K562 (cell line): ENCODE data around the gene DNER. TPM values are rescaled to one million over a fixed set of nuclear protein-coding genes. Genes with fewer than 3 reads are reported as not detected.

ENCODE experiments used
- ATAC-seq: fragments of 200-7000 bp; cut with Tn5 transposase; 3 replicates; pipeline ENCODE4 v1.9.1; 2020; ENCODE audit warnings: moderate library complexity
- BruUV-seq: library from RNA; stranded (reverse); fragments of 400-500 nt; replicated peaks from 2 replicates; lab custom pipeline; 2021; lab: Mats Ljungman, UMichigan
- CTCF ChIA-PET: fragments of 300-600 bp; formaldehyde crosslinking; extraction: SDS; loops from one replicate; lab custom pipeline; 2021; ENCODE audit warnings: low intra/inter-chr PET ratio; lab: Yijun Ruan, JAX
- POLR2A ChIA-PET: fragments of 300-600, 350-650 bp; sonication (Branson Sonifier 250); formaldehyde crosslinking; extraction: SDS; loops from one replicate; lab custom pipeline; 2021; ENCODE audit warnings: antibody characterized with exemption, inconsistent platforms; lab: Yijun Ruan, JAX
- DNase-seq, 4 experiments: peaks; one replicate each; pipeline versions ENCODE4 v3.0.0 to v3.0.0-alpha.2; 2011 to 2018; ENCODE audit warnings: low spot score in 3 of 4, mixed read lengths in 3 of 4; ENCODE audit errors: extremely low read depth in 1 of 4
- FAIRE-seq: peaks from 2 replicates; lab custom pipeline; 2011; peaks lifted over from hg19 to GRCh38; lab: Jason Lieb, UNC
- H2AFZ ChIP-seq: 2 replicates; pipeline ENCODE4 v1.6.0; 2011; ENCODE audit warnings: low read depth, low read length, control low read depth, inconsistent platforms
- H3K27ac ChIP-seq: fragments of 200-600 bp; 3 replicates; pipeline ENCODE4 v1.8.0; 2011; ENCODE audit warnings: low read depth, mild to moderate bottlenecking, control low read depth, inconsistent platforms, low read length, moderate library complexity, mixed read lengths; ENCODE audit errors: extremely low read depth
- H3K27me3 ChIP-seq, 2 experiments: fragments of 300-600 bp in 1 of 2; 2 replicates in 1 of 2; 3 replicates in 1 of 2; pipeline versions ENCODE4 v1.6.0 to v1.8.0; 2011; ENCODE audit warnings: inconsistent platforms in 2 of 2, low read length in 2 of 2, mild to moderate bottlenecking in 1 of 2, mixed read lengths in 1 of 2, moderate library complexity in 1 of 2; ENCODE audit not compliant: control insufficient read depth in 2 of 2, insufficient read depth in 2 of 2
- H3K36me3 ChIP-seq: fragments of 300-600 bp; 3 replicates; pipeline ENCODE4 v1.8.0; 2011; ENCODE audit warnings: mild to moderate bottlenecking, low read length, inconsistent platforms; ENCODE audit not compliant: control insufficient read depth, insufficient read depth
- H3K4me1 ChIP-seq, 2 experiments: fragments of 200-600 bp in 1 of 2; replicated peaks in 1 of 2; 2 replicates in 1 of 2; 3 replicates in 1 of 2; pipeline versions ENCODE4 v1.5.1 to v1.8.0; 2011; ENCODE audit warnings: inconsistent platforms in 2 of 2, low read length in 2 of 2, mild to moderate bottlenecking in 1 of 2, mixed read lengths in 1 of 2, moderate library complexity in 1 of 2; ENCODE audit not compliant: control insufficient read depth in 2 of 2, insufficient read depth in 2 of 2
- H3K4me2 ChIP-seq: 2 replicates; pipeline ENCODE4 v1.6.1; 2011; ENCODE audit warnings: low read length, control low read depth, inconsistent platforms, mixed read lengths; ENCODE audit not compliant: insufficient read depth
- H3K4me3 ChIP-seq: fragments of 200-600 bp; sonication (generic), shearing (Covaris generic); 2 replicates; pipeline ENCODE4 v1.5.1; 2016; ENCODE audit warnings: control low read depth, inconsistent platforms
- H3K79me2 ChIP-seq: fragments of 200-600 bp; 3 replicates; pipeline ENCODE4 v1.8.0; 2011; ENCODE audit warnings: low read length, inconsistent platforms; ENCODE audit not compliant: control insufficient read depth, insufficient read depth
- H3K9ac ChIP-seq, 2 experiments: 2 replicates each; pipeline versions ENCODE4 v1.6.0 to v1.6.1; 2011; ENCODE audit warnings: low read depth in 2 of 2, low read length in 2 of 2, control low read depth in 1 of 2, inconsistent platforms in 1 of 2, mild to moderate bottlenecking in 1 of 2, mixed read lengths in 1 of 2; ENCODE audit not compliant: insufficient read depth in 1 of 2
- H3K9me1 ChIP-seq: one replicate; pipeline ENCODE4 v1.6.0; 2011; ENCODE audit warnings: inconsistent platforms, mild to moderate bottlenecking, low read length, moderate library complexity; ENCODE audit not compliant: control insufficient read depth, insufficient read depth
- H3K9me3 ChIP-seq: replicated peaks from 2 replicates; pipeline ENCODE4 v1.5.1; 2011; ENCODE audit warnings: low read depth, low read length, inconsistent platforms; ENCODE audit not compliant: control insufficient read depth, insufficient read depth
- H4K20me1 ChIP-seq: replicated peaks from 2 replicates; pipeline ENCODE4 v1.6.1; 2011; ENCODE audit warnings: low read length, inconsistent platforms, mixed read lengths; ENCODE audit not compliant: control insufficient read depth, insufficient read depth
- ATF2 ChIP-seq: sonication (generic); formaldehyde crosslinking; IDR thresholded peaks from 2 replicates; pipeline ENCODE4 v1.8.1; 2022; ENCODE audit warnings: missing genetic modification reagents
- BDP1 ChIP-seq: IDR thresholded peaks from 3 replicates; pipeline ENCODE4 v1.6.1; 2011; ENCODE audit not compliant: insufficient read length, insufficient read depth
- CREBBP ChIP-seq: IDR thresholded peaks from one replicate; pipeline ENCODE4 v1.6.1; 2012; ENCODE audit warnings: low read depth, mild to moderate bottlenecking, control low read depth, inconsistent platforms, low read length
- GTF2F1 ChIP-seq: IDR thresholded peaks from 2 replicates; pipeline ENCODE4 v1.6.1; 2011; ENCODE audit warnings: low read depth, low read length, improper control_type of control experiment
- MAFG ChIP-seq: fragments of 450-650 bp; conservative IDR thresholded peaks from 2 replicates; pipeline ENCODE4 v1.6.1; 2016; ENCODE audit warnings: missing genetic modification characterization, missing compliant biosample characterization
- PHB2 ChIP-seq: fragments of 450-650 bp; IDR thresholded peaks from 2 replicates; pipeline ENCODE4 v1.6.1; 2017; ENCODE audit warnings: low read depth
- PYGO2 ChIP-seq: fragments of 450-650 bp; IDR thresholded peaks from 2 replicates; pipeline ENCODE4 v1.6.1; 2016; ENCODE audit warnings: mild to moderate bottlenecking, missing genetic modification characterization, moderate library complexity, missing compliant biosample characterization
- TARDBP ChIP-seq: fragments of 450-650 bp; IDR thresholded peaks from 2 replicates; pipeline ENCODE4 v1.6.1; 2016
- TCF3 ChIP-seq: sonication (generic); formaldehyde crosslinking; IDR thresholded peaks from 2 replicates; pipeline ENCODE4 v1.4.0; 2020; ENCODE audit warnings: mild to moderate bottlenecking, missing genetic modification reagents
- ZBTB8A ChIP-seq: fragments of 450-650 bp; IDR thresholded peaks from 2 replicates; pipeline ENCODE4 v1.6.1; 2018; ENCODE audit warnings: mild to moderate bottlenecking, moderate library complexity; ENCODE audit not compliant: partially characterized antibody
- ZNF133 ChIP-seq: fragments of 250-450 bp; sonication (Bioruptor Pico); IDR thresholded peaks from 2 replicates; pipeline ENCODE4 v1.4.0; 2020; ENCODE audit warnings: mild to moderate bottlenecking
- ZNF140 ChIP-seq: fragments of 250-450 bp; sonication (Bioruptor Pico); IDR thresholded peaks from 2 replicates; pipeline ENCODE4 v1.8.0; 2021; ENCODE audit warnings: moderate library complexity, mild to moderate bottlenecking, inconsistent platforms
- ZNF146 ChIP-seq: IDR thresholded peaks from one replicate; pipeline ENCODE4 v1.6.1; 2018; ENCODE audit warnings: missing compliant biosample characterization; ENCODE audit not compliant: unreplicated experiment
- ZNF354B ChIP-seq: fragments of 250-450 bp; sonication (Bioruptor Pico); IDR thresholded peaks from 2 replicates; pipeline ENCODE4 v1.4.0; 2020
- ZNF717 ChIP-seq: fragments of 250-450 bp; sonication (Bioruptor Pico); IDR thresholded peaks from 2 replicates; pipeline ENCODE4 v1.5.0; 2021
- WGBS: fragments of 100-300 bp; shearing (Covaris generic); methylation state at CpG from one replicate; pipeline ENCODE4 v1.1.6; 2016; ENCODE audit warnings: low coverage, mixed read lengths; ENCODE audit not compliant: insufficient coverage; ENCODE audit errors: missing lambda C conversion rate; 5-methylcytosine and 5-hydroxymethylcytosine counted together
- in situ Hi-C: fragments of 300-500 bp; cut with MboI; formaldehyde crosslinking; loops from 4 replicates; pipeline ENCODE4 v1.15.0; 2018; ENCODE audit warnings: inconsistent platforms, mixed read lengths
- intact Hi-C: fragments of 100-400 bp; cut with micrococcal nuclease; formaldehyde crosslinking; loops from 2 replicates; pipeline ENCODE4 v1.14.2; 2022
- polyA plus RNA-seq, 8 experiments: library from polyadenylated mRNA; depleted of rRNA in 4 of 8; stranded (reverse) in 5 of 8; unstranded in 3 of 8; fragments of >200 nt; fragmentation: Nextera tagmentation in 2 of 8; fragmentation: Illumina TruSeq in 1 of 8; extraction: Ambion mirVana in 2 of 8; extraction: Trizol in 1 of 8; gene quantifications; 2 replicates each; pipeline versions ENCODE4 v1.2.1 to v1.2.3, GENCODE V29; 2011 to 2014; ENCODE audit warnings: inconsistent platforms in 1 of 8, missing spikeins in 1 of 8
- total RNA-seq, 7 experiments: library from RNA; depleted of rRNA in 6 of 7; stranded (reverse); fragments of >200 nt in 6 of 7; fragmentation: Illumina TruSeq in 2 of 7; extraction: Trizol in 2 of 7; gene quantifications; 2 replicates each; pipeline versions ENCODE4 v1.2.1 to v1.2.3, GENCODE V29; 2011 to 2021; ENCODE audit warnings: low replicate concordance in 1 of 7
- TF ChIP-seq, protein P1 (sequence below): fragments of 450-650 bp; IDR thresholded peaks from 2 replicates; pipeline ENCODE4 v1.7.0; 2016; ENCODE audit warnings: borderline replicate concordance

Gene DNER
- total and polyA plus RNA-seq, 9 of the 15 experiments (the other 6 are each of a cell fraction or from before 2014, with no cell fraction given) = not detected

DNA sequence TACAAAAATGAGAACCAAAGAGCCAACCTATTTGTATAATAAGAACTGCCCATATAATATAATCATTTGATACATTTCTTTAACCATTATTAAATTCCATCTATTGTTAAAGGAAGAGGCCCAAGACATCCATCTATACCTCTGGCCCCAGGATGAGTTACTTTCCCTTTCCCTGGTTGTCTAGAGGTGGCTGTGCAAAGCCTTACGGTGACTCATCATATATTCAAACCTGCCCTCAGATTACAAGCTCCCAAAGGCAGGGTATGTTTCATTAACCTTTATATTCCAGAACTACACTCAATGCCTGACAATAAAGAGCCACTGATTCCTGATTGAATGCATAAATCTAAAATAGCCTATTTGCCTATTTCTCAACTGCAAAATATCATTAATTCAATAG lies 337.5 kb downstream of the DNER start:
- intact Hi-C loops = no loop called here
- TF ChIP-seq ZNF140 (CRISPR knock-in tag) (no peak), ZNF354B (CRISPR knock-in tag) (no peak), PHB2 (no peak), TARDBP (no peak), ZNF717 (CRISPR knock-in tag) (no peak), TCF3 (CRISPR knock-in tag) (no peak), ZNF146 (CRISPR knock-in tag) (no peak), ZNF133 (CRISPR knock-in tag) (no peak), GTF2F1 (no peak), ATF2 (CRISPR knock-in tag) (no peak), ZBTB8A (no peak), MAFG (tag) (no peak), PYGO2 (tag) (no peak), CREBBP (no peak), BDP1 (no peak)
- TF ChIP-seq, protein P1, sequence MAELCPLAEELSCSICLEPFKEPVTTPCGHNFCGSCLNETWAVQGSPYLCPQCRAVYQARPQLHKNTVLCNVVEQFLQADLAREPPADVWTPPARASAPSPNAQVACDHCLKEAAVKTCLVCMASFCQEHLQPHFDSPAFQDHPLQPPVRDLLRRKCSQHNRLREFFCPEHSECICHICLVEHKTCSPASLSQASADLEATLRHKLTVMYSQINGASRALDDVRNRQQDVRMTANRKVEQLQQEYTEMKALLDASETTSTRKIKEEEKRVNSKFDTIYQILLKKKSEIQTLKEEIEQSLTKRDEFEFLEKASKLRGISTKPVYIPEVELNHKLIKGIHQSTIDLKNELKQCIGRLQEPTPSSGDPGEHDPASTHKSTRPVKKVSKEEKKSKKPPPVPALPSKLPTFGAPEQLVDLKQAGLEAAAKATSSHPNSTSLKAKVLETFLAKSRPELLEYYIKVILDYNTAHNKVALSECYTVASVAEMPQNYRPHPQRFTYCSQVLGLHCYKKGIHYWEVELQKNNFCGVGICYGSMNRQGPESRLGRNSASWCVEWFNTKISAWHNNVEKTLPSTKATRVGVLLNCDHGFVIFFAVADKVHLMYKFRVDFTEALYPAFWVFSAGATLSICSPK = no peak
- no peaks in the 10 kb centered on the region for H3K79me2 ChIP-seq
- POLR2A ChIA-PET = no interaction called here
- ATAC-seq (no peak), FAIRE-seq (no peak), DNase-seq (no peak)
- no peaks in the 10 kb centered on the region for H3K9me3 ChIP-seq
- no peak overlapping the region for H2AFZ ChIP-seq
- in situ Hi-C loops = no loop called here
- no peaks in the 10 kb centered on the region for H3K36me3 ChIP-seq
- H3K27ac ChIP-seq = no peak overlapping the region
- WGBS = 0% methylated on average over 1 of the region's 1 CpG
- no peak overlapping the region for H3K4me3 ChIP-seq
- no peak overlapping the region for H3K4me2 ChIP-seq
- CTCF ChIA-PET = no interaction called here
- H3K9ac ChIP-seq = no peak overlapping the region
- no peaks in the 10 kb centered on the region for H3K27me3 ChIP-seq
- H4K20me1 ChIP-seq = no peaks in the 10 kb centered on the region
- BruUV-seq = no TSS peak
- H3K9me1 ChIP-seq = no peaks in the 10 kb centered on the region
- H3K4me1 ChIP-seq = no peaks in the 10 kb centered on the region
